HepG2 (cell line): ENCODE results near the gene ZCCHC17. TPM values are rescaled to one million over a fixed set of nuclear protein-coding genes. Genes with fewer than 3 reads are reported as not detected.

Experiments
- ATAC-seq: fragments of 200-7000 bp; cut with Tn5 transposase; 3 replicates; pipeline ENCODE4 v1.9.1; 2020; ENCODE audit warnings: mild to moderate bottlenecking, moderate library complexity
- BruUV-seq: library from RNA; stranded (reverse); fragments of 400-500 nt; replicated peaks from 2 replicates; lab custom pipeline; 2021; lab: Mats Ljungman, UMichigan
- CTCF ChIA-PET: fragments of 300-600 bp; formaldehyde crosslinking; extraction: SDS; loops from one replicate; lab custom pipeline; 2021; ENCODE audit warnings: low total read pairs, inconsistent platforms, low intra/inter-chr PET ratio; lab: Yijun Ruan, JAX
- POLR2A ChIA-PET: fragments of 350-600 bp; sonication (Branson Sonifier 250); formaldehyde crosslinking; loops from one replicate; lab custom pipeline; 2020; ENCODE audit warnings: antibody characterized with exemption, inconsistent platforms; lab: Yijun Ruan, JAX
- DNase-seq: peaks from one replicate; pipeline ENCODE4 v3.0.0-alpha.2; 2015; ENCODE audit warnings: low spot score
- FAIRE-seq: peaks from 3 replicates; lab custom pipeline; 2011; peaks lifted over from hg19 to GRCh38; lab: Jason Lieb, UNC
- H2AFZ ChIP-seq: one replicate; pipeline ENCODE4 v1.6.1; 2011; ENCODE audit warnings: low read length, inconsistent platforms
- H3K27ac ChIP-seq: fragments of 300-600 bp; 3 replicates; pipeline ENCODE4 v1.8.0; 2011; ENCODE audit warnings: mixed run types, mild to moderate bottlenecking, mixed read lengths, low read length, inconsistent platforms; ENCODE audit not compliant: insufficient read depth; ENCODE audit errors: extremely low read length
- H3K27me3 ChIP-seq, 2 experiments: fragments of 200-600 bp in 1 of 2; 2 replicates in 1 of 2; 3 replicates in 1 of 2; pipeline versions ENCODE4 v1.6.0 to v1.8.0; 2011; ENCODE audit warnings: low read length in 2 of 2, mild to moderate bottlenecking in 2 of 2, moderate library complexity in 2 of 2, inconsistent platforms in 1 of 2; ENCODE audit not compliant: insufficient read depth in 2 of 2, control insufficient read depth in 1 of 2
- H3K36me3 ChIP-seq, 2 experiments: fragments of 200-600 bp in 1 of 2; replicated peaks in 1 of 2; 2 replicates in 1 of 2; 3 replicates in 1 of 2; pipeline versions ENCODE4 v1.5.1 to v1.8.0; 2011; ENCODE audit warnings: low read length in 2 of 2, inconsistent platforms in 1 of 2; ENCODE audit not compliant: insufficient read depth in 2 of 2, control insufficient read depth in 1 of 2
- H3K4me1 ChIP-seq: 2 replicates; pipeline ENCODE4 v1.5.1; 2012; ENCODE audit warnings: low read length, inconsistent platforms; ENCODE audit not compliant: insufficient read depth
- H3K4me2 ChIP-seq: 2 replicates; pipeline ENCODE4 v1.6.0; 2011; ENCODE audit warnings: low read depth, low read length, inconsistent platforms
- H3K4me3 ChIP-seq, 3 experiments: fragments of 200-600 bp in 1 of 3; sonication (generic), shearing (Covaris generic) in 1 of 3; replicated peaks in 1 of 3; 2 replicates each; pipeline ENCODE4 v1.5.1; 2011 to 2016; ENCODE audit warnings: low read length in 3 of 3, inconsistent platforms in 2 of 3, low read depth in 2 of 3, mild to moderate bottlenecking in 2 of 3, control low read depth in 1 of 3, mixed read lengths in 1 of 3; ENCODE audit not compliant: insufficient read depth in 1 of 3
- H3K79me2 ChIP-seq: one replicate; pipeline ENCODE4 v1.6.1; 2011; ENCODE audit warnings: low read length, inconsistent platforms; ENCODE audit not compliant: insufficient read depth
- H3K9ac ChIP-seq: 2 replicates; pipeline ENCODE4 v1.6.0; 2011; ENCODE audit warnings: mild to moderate bottlenecking, low read depth, low read length, inconsistent platforms; ENCODE audit not compliant: insufficient read depth
- H3K9me3 ChIP-seq: 2 replicates; pipeline ENCODE4 v1.5.1; 2012; ENCODE audit warnings: mild to moderate bottlenecking, low read length
- H4K20me1 ChIP-seq: 2 replicates; pipeline ENCODE4 v1.6.0; 2011; ENCODE audit warnings: inconsistent platforms, mild to moderate bottlenecking, low read length, moderate library complexity; ENCODE audit not compliant: insufficient read depth
- FOXK2 ChIP-seq: fragments of 450-650 bp; IDR thresholded peaks from 2 replicates; pipeline ENCODE4 v1.6.1; 2016
- GTF3A ChIP-seq: sonication (generic); formaldehyde crosslinking; conservative IDR thresholded peaks from 2 replicates; pipeline ENCODE4 v1.4.0; 2020; ENCODE audit warnings: mild to moderate bottlenecking, missing genetic modification reagents
- HDAC1 ChIP-seq: sonication (generic); formaldehyde crosslinking; IDR thresholded peaks from 2 replicates; pipeline ENCODE4 v1.5.1; 2020; ENCODE audit warnings: mild to moderate bottlenecking, missing genetic modification reagents
- LCORL ChIP-seq, 2 experiments: fragments of 450-650 bp in 1 of 2; sonication (generic) in 1 of 2; formaldehyde crosslinking in 1 of 2; IDR thresholded peaks; 2 replicates each; pipeline versions ENCODE4 v1.5.0 to v1.6.1; 2017 to 2020; ENCODE audit warnings: antibody characterized with exemption in 1 of 2, missing genetic modification reagents in 1 of 2
- PAWR ChIP-seq: sonication (generic); formaldehyde crosslinking; IDR thresholded peaks from 2 replicates; pipeline ENCODE4 v1.4.0; 2020; ENCODE audit warnings: missing genetic modification reagents, mild to moderate bottlenecking, borderline replicate concordance
- RARG ChIP-seq: sonication (generic); formaldehyde crosslinking; IDR thresholded peaks from 2 replicates; pipeline ENCODE4 v1.4.0; 2020; ENCODE audit warnings: low read depth, mild to moderate bottlenecking, missing genetic modification reagents
- RFXANK ChIP-seq: IDR thresholded peaks from 2 replicates; pipeline ENCODE4 v1.6.1; 2016
- SAP130 ChIP-seq: IDR thresholded peaks from 2 replicates; pipeline ENCODE4 v1.6.1; 2016; ENCODE audit warnings: low read depth
- ZFP90 ChIP-seq: sonication (generic); formaldehyde crosslinking; IDR thresholded peaks from 2 replicates; pipeline ENCODE4 v1.8.0; 2022; ENCODE audit warnings: missing genetic modification reagents, mild to moderate bottlenecking, inconsistent platforms, borderline replicate concordance
- ZNF30 ChIP-seq: sonication (generic); formaldehyde crosslinking; IDR thresholded peaks from 2 replicates; pipeline ENCODE4 v1.5.0; 2020; ENCODE audit warnings: mild to moderate bottlenecking, missing genetic modification reagents
- ZNF317 ChIP-seq: sonication (generic); formaldehyde crosslinking; IDR thresholded peaks from 2 replicates; pipeline ENCODE4 v1.5.0; 2020; ENCODE audit warnings: mild to moderate bottlenecking, missing genetic modification reagents
- WGBS: methylation state at CpG from one replicate; pipeline ENCODE4 v1.1.6; 2017; ENCODE audit warnings: low lambda C conversion rate; 5-methylcytosine and 5-hydroxymethylcytosine counted together
- in situ Hi-C: cut with HindIII; loops from 2 replicates; pipeline ENCODE4 v1.10.0; 2017; ENCODE audit warnings: low pct_unique_long_range_greater_than_20kb; ENCODE audit not compliant: extremely low pct_ligation_motif_present
- intact Hi-C: fragments of 100-400 bp; cut with micrococcal nuclease; formaldehyde crosslinking; loops from one replicate; pipeline ENCODE4 v1.10.0; 2022; ENCODE audit not compliant: unreplicated experiment
- polyA plus RNA-seq, 8 experiments: library from polyadenylated mRNA; depleted of rRNA in 3 of 8; stranded (reverse) in 7 of 8; unstranded in 1 of 8; fragments of >200 nt; fragmentation: Illumina TruSeq in 4 of 8; extraction: Trizol in 4 of 8; gene quantifications; 2 replicates each; pipeline versions ENCODE4 v1.2.1 to v1.2.3, GENCODE V29; 2011 to 2016; ENCODE audit warnings: low read depth in 4 of 8, missing spikeins in 1 of 8, mixed read lengths in 1 of 8; ENCODE audit not compliant: insufficient read depth in 1 of 8
- total RNA-seq, 5 experiments: library from RNA; depleted of rRNA; stranded (reverse); fragments of >200 nt; fragmentation: Illumina TruSeq; extraction: Trizol; gene quantifications; 2 replicates each; pipeline ENCODE4 v1.2.3, GENCODE V29; 2016; ENCODE audit warnings: low read depth in 1 of 5
- TF ChIP-seq, protein P1 (sequence below): sonication (generic); formaldehyde crosslinking; IDR thresholded peaks from 2 replicates; pipeline ENCODE4 v1.4.0; 2020; ENCODE audit warnings: missing genetic modification reagents
- TF ChIP-seq, protein P2 (sequence below): sonication (generic); formaldehyde crosslinking; IDR thresholded peaks from 2 replicates; pipeline ENCODE4 v1.4.0; 2020; ENCODE audit warnings: missing genetic modification reagents, borderline replicate concordance
- TF ChIP-seq, protein P3 (sequence below): sonication (generic); formaldehyde crosslinking; IDR thresholded peaks from 2 replicates; pipeline ENCODE4 v1.8.1; 2023; ENCODE audit warnings: mild to moderate bottlenecking, missing genetic modification reagents
- TF ChIP-seq, protein P4 (sequence below): sonication (generic); formaldehyde crosslinking; IDR thresholded peaks from 2 replicates; pipeline ENCODE4 v1.8.1; 2023; ENCODE audit warnings: mild to moderate bottlenecking, missing genetic modification reagents, borderline replicate concordance

The ZCCHC17 gene
- total and polyA plus RNA-seq, 2 of the 13 experiments (the other 11 are each of a cell fraction or from before 2014, with no cell fraction given): 20.5 to 53.0 TPM

DNA sequence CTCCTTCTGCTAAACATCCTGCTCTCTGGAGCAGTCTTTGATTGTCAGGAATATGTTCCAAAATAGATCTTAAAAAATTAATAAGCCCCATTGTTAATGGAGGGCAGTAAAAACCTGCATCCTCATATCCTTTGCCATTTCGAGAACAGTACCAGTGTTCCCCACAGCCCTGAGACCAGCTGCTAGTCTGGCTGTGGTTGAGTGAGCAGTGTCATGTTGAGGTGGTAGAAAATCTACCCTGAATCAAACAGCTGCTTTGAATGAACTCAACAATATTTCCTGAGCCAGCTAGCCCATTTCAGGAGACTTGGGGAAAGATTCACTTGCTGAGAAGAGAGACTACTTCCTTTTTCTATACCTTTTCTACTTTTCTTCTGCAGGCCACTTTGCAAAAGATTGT lies 51.6 kb downstream of the ZCCHC17 start:
- 91% methylated on average over 1 of the region's 1 CpG for WGBS
- FAIRE-seq: no peak
- Histone ChIP-seq H3K9ac (no peak overlapping the region), H3K4me3 (no peak overlapping the region), H3K9me3 (no peaks in the 10 kb centered on the region), H3K4me2 (no peak overlapping the region), H3K36me3 (peaks cover 9 to 45% of the 10 kb centered on the region in 2 experiments; a peak in 4 of 5 replicates), H2AFZ (no peak overlapping the region), H3K27ac (no peak overlapping the region), H3K79me2 (no peaks in the 10 kb centered on the region), H4K20me1 (no peaks in the 10 kb centered on the region), H3K27me3 (no peaks in the 10 kb centered on the region), H3K4me1 (no peaks in the 10 kb centered on the region)
- TF ChIP-seq, protein P1, sequence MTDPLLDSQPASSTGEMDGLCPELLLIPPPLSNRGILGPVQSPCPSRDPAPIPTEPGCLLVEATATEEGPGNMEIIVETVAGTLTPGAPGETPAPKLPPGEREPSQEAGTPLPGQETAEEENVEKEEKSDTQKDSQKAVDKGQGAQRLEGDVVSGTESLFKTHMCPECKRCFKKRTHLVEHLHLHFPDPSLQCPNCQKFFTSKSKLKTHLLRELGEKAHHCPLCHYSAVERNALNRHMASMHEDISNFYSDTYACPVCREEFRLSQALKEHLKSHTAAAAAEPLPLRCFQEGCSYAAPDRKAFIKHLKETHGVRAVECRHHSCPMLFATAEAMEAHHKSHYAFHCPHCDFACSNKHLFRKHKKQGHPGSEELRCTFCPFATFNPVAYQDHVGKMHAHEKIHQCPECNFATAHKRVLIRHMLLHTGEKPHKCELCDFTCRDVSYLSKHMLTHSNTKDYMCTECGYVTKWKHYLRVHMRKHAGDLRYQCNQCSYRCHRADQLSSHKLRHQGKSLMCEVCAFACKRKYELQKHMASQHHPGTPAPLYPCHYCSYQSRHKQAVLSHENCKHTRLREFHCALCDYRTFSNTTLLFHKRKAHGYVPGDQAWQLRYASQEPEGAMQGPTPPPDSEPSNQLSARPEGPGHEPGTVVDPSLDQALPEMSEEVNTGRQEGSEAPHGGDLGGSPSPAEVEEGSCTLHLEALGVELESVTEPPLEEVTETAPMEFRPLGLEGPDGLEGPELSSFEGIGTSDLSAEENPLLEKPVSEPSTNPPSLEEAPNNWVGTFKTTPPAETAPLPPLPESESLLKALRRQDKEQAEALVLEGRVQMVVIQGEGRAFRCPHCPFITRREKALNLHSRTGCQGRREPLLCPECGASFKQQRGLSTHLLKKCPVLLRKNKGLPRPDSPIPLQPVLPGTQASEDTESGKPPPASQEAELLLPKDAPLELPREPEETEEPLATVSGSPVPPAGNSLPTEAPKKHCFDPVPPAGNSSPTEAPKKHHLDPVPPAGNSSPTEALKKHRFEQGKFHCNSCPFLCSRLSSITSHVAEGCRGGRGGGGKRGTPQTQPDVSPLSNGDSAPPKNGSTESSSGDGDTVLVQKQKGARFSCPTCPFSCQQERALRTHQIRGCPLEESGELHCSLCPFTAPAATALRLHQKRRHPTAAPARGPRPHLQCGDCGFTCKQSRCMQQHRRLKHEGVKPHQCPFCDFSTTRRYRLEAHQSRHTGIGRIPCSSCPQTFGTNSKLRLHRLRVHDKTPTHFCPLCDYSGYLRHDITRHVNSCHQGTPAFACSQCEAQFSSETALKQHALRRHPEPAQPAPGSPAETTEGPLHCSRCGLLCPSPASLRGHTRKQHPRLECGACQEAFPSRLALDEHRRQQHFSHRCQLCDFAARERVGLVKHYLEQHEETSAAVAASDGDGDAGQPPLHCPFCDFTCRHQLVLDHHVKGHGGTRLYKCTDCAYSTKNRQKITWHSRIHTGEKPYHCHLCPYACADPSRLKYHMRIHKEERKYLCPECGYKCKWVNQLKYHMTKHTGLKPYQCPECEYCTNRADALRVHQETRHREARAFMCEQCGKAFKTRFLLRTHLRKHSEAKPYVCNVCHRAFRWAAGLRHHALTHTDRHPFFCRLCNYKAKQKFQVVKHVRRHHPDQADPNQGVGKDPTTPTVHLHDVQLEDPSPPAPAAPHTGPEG (CRISPR knock-in tag): no peak
- TF ChIP-seq SAP130 (CRISPR knock-in tag) (no peak), PAWR (no peak), GTF3A (CRISPR knock-in tag) (no peak), FOXK2 (no peak), LCORL (IDR thresholded peaks at IDR 0.05) (no peak), LCORL (CRISPR knock-in tag; IDR thresholded peaks at IDR 0.05) (no peak), RFXANK (CRISPR knock-in tag) (no peak), ZNF30 (CRISPR knock-in tag) (no peak), ZNF317 (CRISPR knock-in tag) (no peak), ZFP90 (no peak), HDAC1 (CRISPR knock-in tag) (no peak), RARG (CRISPR knock-in tag) (no peak)
- TF ChIP-seq, protein P2, sequence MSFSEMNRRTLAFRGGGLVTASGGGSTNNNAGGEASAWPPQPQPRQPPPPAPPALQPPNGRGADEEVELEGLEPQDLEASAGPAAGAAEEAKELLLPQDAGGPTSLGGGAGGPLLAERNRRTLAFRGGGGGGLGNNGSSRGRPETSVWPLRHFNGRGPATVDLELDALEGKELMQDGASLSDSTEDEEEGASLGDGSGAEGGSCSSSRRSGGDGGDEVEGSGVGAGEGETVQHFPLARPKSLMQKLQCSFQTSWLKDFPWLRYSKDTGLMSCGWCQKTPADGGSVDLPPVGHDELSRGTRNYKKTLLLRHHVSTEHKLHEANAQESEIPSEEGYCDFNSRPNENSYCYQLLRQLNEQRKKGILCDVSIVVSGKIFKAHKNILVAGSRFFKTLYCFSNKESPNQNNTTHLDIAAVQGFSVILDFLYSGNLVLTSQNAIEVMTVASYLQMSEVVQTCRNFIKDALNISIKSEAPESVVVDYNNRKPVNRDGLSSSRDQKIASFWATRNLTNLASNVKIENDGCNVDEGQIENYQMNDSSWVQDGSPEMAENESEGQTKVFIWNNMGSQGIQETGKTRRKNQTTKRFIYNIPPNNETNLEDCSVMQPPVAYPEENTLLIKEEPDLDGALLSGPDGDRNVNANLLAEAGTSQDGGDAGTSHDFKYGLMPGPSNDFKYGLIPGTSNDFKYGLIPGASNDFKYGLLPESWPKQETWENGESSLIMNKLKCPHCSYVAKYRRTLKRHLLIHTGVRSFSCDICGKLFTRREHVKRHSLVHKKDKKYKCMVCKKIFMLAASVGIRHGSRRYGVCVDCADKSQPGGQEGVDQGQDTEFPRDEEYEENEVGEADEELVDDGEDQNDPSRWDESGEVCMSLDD (CRISPR knock-in tag): no peak
- TF ChIP-seq, protein P3, sequence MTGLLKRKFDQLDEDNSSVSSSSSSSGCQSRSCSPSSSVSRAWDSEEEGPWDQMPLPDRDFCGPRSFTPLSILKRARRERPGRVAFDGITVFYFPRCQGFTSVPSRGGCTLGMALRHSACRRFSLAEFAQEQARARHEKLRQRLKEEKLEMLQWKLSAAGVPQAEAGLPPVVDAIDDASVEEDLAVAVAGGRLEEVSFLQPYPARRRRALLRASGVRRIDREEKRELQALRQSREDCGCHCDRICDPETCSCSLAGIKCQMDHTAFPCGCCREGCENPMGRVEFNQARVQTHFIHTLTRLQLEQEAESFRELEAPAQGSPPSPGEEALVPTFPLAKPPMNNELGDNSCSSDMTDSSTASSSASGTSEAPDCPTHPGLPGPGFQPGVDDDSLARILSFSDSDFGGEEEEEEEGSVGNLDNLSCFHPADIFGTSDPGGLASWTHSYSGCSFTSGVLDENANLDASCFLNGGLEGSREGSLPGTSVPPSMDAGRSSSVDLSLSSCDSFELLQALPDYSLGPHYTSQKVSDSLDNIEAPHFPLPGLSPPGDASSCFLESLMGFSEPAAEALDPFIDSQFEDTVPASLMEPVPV (CRISPR knock-in tag): no peak
- TF ChIP-seq, protein P4, sequence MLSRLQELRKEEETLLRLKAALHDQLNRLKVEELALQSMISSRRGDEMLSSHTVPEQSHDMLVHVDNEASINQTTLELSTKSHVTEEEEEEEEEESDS (CRISPR knock-in tag): no peak
- in situ Hi-C loops (no loop called here), intact Hi-C loops (no loop called here)
- DNase-seq: no peak
- ATAC-seq: no peak
- ChIA-PET POLR2A (no interaction called here), CTCF (no interaction called here)
- BruUV-seq: no TSS peak
